GM23248 (cell line): ENCODE data around the gene PLIN1.

Experiments
- EZH2 ChIP-seq: fragments of 200-600 bp; sonication (generic); IDR thresholded peaks from 2 replicates; pipeline ENCODE4 v1.6.1; 2018; ENCODE audit warnings: antibody characterized with exemption, mild to moderate bottlenecking; ENCODE audit not compliant: insufficient read depth, poor library complexity, severe bottlenecking
- EZH2phosphoT487 ChIP-seq: fragments of 200-600 bp; sonication (generic); IDR thresholded peaks from 2 replicates; pipeline ENCODE4 v1.6.1; 2018; ENCODE audit warnings: antibody characterized with exemption, moderate library complexity, mild to moderate bottlenecking, low read depth; ENCODE audit not compliant: insufficient read depth

GRCh38 chr15:89662893-89663626 is 16.1 kb downstream of the PLIN1 start:
- TF ChIP-seq EZH2: no peak
- no peak for TF ChIP-seq EZH2phosphoT487
